GM18868 (cell line): Measurements from ENCODE around the gene ERO1A.

Experiments
- ATAC-seq: cut with Tn5 transposase; IDR thresholded peaks from one replicate; pipeline ENCODE4 v1.9.1; 2021; ENCODE audit warnings: mild to moderate bottlenecking, moderate library complexity; ENCODE audit not compliant: unreplicated experiment

ERO1A gene

GRCh38 chr14:52701223-52701622 is 5.9 kb upstream of the ERO1A start:
- peak; percentile 52 for ATAC-seq

- ATAC-seq, result peak; percentile 62
These were observed 5.4 kb upstream of the ERO1A start for GRCh38 chr14:52700701-52701172.

- peak; percentile 55 for ATAC-seq
These were observed 437 bp downstream of the ERO1A start for GRCh38 chr14:52694761-52695480.

GRCh38 chr14:52693532-52693931 is 1.8 kb downstream of the ERO1A start:
- ATAC-seq, result no peak

- ATAC-seq, result no peak
These were observed 2.3 kb downstream of the ERO1A start for GRCh38 chr14:52693036-52693435.

GRCh38 chr14:52692248-52692962 is 3.0 kb downstream of the ERO1A start:
- no peak for ATAC-seq

GRCh38 chr14:52690983-52691760 is 4.2 kb downstream of the ERO1A start:
- no peak for ATAC-seq

- ATAC-seq, result no peak
These were observed 9.2 kb downstream of the ERO1A start for GRCh38 chr14:52686176-52686575.

- ATAC-seq, result no peak
These were observed 11.3 kb downstream of the ERO1A start for GRCh38 chr14:52683985-52684520.

GRCh38 chr14:52678591-52678990 is 16.8 kb downstream of the ERO1A start:
- ATAC-seq, result no peak

- no peak for ATAC-seq
These were observed 31.5 kb downstream of the ERO1A start for GRCh38 chr14:52663850-52664249.

- ATAC-seq, result no peak
These were observed 34.0 kb downstream of the ERO1A start for GRCh38 chr14:52661314-52661713.

- ATAC-seq, result no peak
These were observed 34.5 kb downstream of the ERO1A start for GRCh38 chr14:52660832-52661231.

- ATAC-seq, result no peak
These were observed 35.0 kb downstream of the ERO1A start for GRCh38 chr14:52660325-52660724.

GRCh38 chr14:52656905-52657304 is 38.5 kb downstream of the ERO1A start:
- no peak for ATAC-seq

GRCh38 chr14:52650774-52651173 is 44.6 kb downstream of the ERO1A start:
- no peak for ATAC-seq

- no peak for ATAC-seq
These were observed 45.8 kb downstream of the ERO1A start for GRCh38 chr14:52649511-52649910.

GRCh38 chr14:52641745-52642144 is 53.6 kb downstream of the ERO1A start:
- no peak for ATAC-seq

- no peak for ATAC-seq
These were observed 55.2 kb downstream of the ERO1A start for GRCh38 chr14:52640137-52640536.

- ATAC-seq, result no peak
These were observed 75.7 kb downstream of the ERO1A start for GRCh38 chr14:52619687-52620086.

- no peak for ATAC-seq
These were observed 76.8 kb downstream of the ERO1A start for GRCh38 chr14:52618602-52619001.
